ENCODE measurements around the gene SLC4A4. TPM values are rescaled to one million over a fixed set of nuclear protein-coding genes. Genes with fewer than 3 reads are reported as not detected.

SLC4A4 gene
- total RNA-seq, 1 experiment from 2014 or later = 1.1 TPM

DNA sequence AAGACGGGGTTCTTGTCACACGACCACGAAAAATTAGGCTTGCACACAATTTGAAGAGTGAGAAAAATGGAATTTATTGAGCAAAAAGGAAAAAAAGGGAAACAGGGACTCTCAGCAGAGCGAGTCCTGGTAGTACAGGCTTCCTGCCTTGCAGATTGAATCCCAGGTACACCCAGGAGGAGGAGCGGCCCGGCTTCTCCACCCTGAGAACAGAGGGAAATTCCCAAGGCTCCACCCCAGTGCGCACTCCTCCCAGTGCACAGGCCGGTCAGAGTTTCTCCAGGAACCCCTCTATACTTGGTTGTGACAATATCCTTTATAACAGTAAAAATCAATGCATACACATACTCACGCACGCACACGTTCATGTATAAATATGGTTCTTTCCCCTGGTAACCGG is 22.0 kb downstream of the SLC4A4 start (continued):
- TF ChIP-seq, protein P1, sequence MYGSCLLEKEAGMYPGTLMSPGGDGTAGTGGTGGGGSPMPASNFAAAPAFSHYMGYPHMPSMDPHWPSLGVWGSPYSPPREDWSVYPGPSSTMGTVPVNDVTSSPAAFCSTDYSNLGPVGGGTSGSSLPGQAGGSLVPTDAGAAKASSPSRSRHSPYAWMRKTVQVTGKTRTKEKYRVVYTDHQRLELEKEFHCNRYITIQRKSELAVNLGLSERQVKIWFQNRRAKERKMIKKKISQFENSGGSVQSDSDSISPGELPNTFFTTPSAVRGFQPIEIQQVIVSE (CRISPR knock-in tag; IDR thresholded peaks at IDR 0.05; ENCODE audit: borderline replicate concordance) = no peak
- TF ChIP-seq EMX1 (CRISPR knock-in tag; IDR thresholded peaks at IDR 0.05) (no peak), ZNF416 (CRISPR knock-in tag; IDR thresholded peaks at IDR 0.05) (no peak), CREM (CRISPR knock-in tag; IDR thresholded peaks at IDR 0.05) (no peak), TEAD4 (CRISPR knock-in tag; IDR thresholded peaks at IDR 0.05) (no peak), RELA (CRISPR knock-in tag; IDR thresholded peaks at IDR 0.05; ENCODE audit: borderline replicate concordance) (no peak), ZBTB21 (CRISPR knock-in tag; IDR thresholded peaks at IDR 0.05; ENCODE audit: borderline replicate concordance) (no peak)
- TF ChIP-seq, protein P2, sequence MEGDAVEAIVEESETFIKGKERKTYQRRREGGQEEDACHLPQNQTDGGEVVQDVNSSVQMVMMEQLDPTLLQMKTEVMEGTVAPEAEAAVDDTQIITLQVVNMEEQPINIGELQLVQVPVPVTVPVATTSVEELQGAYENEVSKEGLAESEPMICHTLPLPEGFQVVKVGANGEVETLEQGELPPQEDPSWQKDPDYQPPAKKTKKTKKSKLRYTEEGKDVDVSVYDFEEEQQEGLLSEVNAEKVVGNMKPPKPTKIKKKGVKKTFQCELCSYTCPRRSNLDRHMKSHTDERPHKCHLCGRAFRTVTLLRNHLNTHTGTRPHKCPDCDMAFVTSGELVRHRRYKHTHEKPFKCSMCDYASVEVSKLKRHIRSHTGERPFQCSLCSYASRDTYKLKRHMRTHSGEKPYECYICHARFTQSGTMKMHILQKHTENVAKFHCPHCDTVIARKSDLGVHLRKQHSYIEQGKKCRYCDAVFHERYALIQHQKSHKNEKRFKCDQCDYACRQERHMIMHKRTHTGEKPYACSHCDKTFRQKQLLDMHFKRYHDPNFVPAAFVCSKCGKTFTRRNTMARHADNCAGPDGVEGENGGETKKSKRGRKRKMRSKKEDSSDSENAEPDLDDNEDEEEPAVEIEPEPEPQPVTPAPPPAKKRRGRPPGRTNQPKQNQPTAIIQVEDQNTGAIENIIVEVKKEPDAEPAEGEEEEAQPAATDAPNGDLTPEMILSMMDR (IDR thresholded peaks at IDR 0.05) = no peak
- TF ChIP-seq, protein P3, sequence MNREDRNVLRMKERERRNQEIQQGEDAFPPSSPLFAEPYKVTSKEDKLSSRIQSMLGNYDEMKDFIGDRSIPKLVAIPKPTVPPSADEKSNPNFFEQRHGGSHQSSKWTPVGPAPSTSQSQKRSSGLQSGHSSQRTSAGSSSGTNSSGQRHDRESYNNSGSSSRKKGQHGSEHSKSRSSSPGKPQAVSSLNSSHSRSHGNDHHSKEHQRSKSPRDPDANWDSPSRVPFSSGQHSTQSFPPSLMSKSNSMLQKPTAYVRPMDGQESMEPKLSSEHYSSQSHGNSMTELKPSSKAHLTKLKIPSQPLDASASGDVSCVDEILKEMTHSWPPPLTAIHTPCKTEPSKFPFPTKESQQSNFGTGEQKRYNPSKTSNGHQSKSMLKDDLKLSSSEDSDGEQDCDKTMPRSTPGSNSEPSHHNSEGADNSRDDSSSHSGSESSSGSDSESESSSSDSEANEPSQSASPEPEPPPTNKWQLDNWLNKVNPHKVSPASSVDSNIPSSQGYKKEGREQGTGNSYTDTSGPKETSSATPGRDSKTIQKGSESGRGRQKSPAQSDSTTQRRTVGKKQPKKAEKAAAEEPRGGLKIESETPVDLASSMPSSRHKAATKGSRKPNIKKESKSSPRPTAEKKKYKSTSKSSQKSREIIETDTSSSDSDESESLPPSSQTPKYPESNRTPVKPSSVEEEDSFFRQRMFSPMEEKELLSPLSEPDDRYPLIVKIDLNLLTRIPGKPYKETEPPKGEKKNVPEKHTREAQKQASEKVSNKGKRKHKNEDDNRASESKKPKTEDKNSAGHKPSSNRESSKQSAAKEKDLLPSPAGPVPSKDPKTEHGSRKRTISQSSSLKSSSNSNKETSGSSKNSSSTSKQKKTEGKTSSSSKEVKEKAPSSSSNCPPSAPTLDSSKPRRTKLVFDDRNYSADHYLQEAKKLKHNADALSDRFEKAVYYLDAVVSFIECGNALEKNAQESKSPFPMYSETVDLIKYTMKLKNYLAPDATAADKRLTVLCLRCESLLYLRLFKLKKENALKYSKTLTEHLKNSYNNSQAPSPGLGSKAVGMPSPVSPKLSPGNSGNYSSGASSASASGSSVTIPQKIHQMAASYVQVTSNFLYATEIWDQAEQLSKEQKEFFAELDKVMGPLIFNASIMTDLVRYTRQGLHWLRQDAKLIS (CRISPR knock-in tag; IDR thresholded peaks at IDR 0.05; ENCODE audit: borderline replicate concordance) = no peak
- TF ChIP-seq, protein P4, sequence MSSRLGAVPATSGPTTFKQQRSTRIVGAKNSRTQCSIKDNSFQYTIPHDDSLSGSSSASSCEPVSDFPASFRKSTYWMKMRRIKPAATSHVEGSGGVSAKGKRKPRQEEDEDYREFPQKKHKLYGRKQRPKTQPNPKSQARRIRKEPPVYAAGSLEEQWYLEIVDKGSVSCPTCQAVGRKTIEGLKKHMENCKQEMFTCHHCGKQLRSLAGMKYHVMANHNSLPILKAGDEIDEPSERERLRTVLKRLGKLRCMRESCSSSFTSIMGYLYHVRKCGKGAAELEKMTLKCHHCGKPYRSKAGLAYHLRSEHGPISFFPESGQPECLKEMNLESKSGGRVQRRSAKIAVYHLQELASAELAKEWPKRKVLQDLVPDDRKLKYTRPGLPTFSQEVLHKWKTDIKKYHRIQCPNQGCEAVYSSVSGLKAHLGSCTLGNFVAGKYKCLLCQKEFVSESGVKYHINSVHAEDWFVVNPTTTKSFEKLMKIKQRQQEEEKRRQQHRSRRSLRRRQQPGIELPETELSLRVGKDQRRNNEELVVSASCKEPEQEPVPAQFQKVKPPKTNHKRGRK (CRISPR knock-in tag; IDR thresholded peaks at IDR 0.05; ENCODE audit: borderline replicate concordance) = no peak

DNA sequence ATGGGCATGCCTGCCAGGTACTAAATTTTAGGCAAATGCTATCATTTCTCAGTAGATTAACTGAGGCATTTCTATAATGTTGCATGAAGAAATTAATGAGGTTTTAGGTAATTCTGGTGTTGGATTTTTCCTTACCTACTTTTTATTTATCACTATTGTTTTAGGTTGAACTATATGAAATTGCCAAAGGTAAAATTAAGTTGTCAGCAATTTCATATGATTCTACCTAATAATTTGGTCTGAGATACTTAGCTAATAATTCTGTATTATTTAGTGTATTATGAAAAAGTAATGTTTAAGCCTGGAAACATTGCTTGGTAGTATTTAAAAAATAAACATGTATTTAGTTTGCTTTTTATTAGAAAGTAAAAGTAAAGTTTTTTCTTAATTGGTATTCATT is 22.7 kb downstream of the SLC4A4 start:
- no peak for ATAC-seq
- no peaks in the 10 kb centered on the region for H3K27me3 Mint-ChIP-seq (ENCODE audit: low read depth)
- no peaks in the 10 kb centered on the region for H3K4me1 Mint-ChIP-seq
- H3K27ac Mint-ChIP-seq = no peak overlapping the region
- H3K9me3 Mint-ChIP-seq = no peaks in the 10 kb centered on the region; the same call in 1 of the 2 replicates
- no peaks in the 10 kb centered on the region for H3K36me3 Mint-ChIP-seq
- TF ChIP-seq PRRX2 (CRISPR knock-in tag; IDR thresholded peaks at IDR 0.05) = no peak
- TF ChIP-seq GABPB1 (CRISPR knock-in tag; IDR thresholded peaks at IDR 0.05) = no peak
- DNase-seq (ENCODE audit: low spot score) = no peak
- ChIA-PET POLR2A (no interaction called here), CTCF (no interaction called here)
- no peak overlapping the region for H3K4me3 Mint-ChIP-seq

DNA sequence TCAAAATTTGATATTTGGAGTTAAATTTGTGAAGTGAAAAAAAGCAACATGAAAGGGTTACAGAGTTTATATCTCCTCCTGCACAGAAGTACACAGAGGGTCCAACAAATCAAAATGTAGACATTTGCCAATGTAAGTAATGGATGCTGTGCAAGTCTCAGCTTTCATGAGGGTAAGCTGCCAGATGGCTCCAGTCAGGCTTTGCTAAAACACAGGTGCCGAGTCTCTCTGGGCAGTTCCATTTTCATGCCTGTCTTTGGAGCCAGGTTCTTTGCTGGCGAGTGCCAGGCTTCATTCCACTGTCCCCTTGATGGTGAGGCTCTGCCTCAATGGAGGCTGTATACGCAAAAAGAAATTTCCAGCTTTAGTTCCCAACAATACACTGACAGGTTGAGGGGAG is 27.9 kb downstream of the SLC4A4 start:
- Mint-ChIP-seq H3K27ac (no peak overlapping the region), H3K9me3 (no peaks in the 10 kb centered on the region; the same call in 1 of the 2 replicates), H3K4me1 (no peaks in the 10 kb centered on the region), H3K4me3 (no peak overlapping the region), H3K36me3 (no peaks in the 10 kb centered on the region), H3K27me3 (ENCODE audit: low read depth) (no peaks in the 10 kb centered on the region)
- CTCF ChIA-PET = interaction anchor here (0.7 kb wide), 1 partner anchor 715 kb away, joined by 3 read pairs; no protein-coding TSS in a partner anchor
- POLR2A ChIA-PET = interaction anchor here (0.5 kb wide), 1 partner anchor 113 kb away, joined by 3 read pairs; no protein-coding TSS in a partner anchor
- DNase-seq (ENCODE audit: low spot score) = no peak
- TF ChIP-seq, protein P5, sequence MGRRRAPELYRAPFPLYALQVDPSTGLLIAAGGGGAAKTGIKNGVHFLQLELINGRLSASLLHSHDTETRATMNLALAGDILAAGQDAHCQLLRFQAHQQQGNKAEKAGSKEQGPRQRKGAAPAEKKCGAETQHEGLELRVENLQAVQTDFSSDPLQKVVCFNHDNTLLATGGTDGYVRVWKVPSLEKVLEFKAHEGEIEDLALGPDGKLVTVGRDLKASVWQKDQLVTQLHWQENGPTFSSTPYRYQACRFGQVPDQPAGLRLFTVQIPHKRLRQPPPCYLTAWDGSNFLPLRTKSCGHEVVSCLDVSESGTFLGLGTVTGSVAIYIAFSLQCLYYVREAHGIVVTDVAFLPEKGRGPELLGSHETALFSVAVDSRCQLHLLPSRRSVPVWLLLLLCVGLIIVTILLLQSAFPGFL (CRISPR knock-in tag; IDR thresholded peaks at IDR 0.05; ENCODE audit: borderline replicate concordance) = no peak
- TF ChIP-seq RELA (CRISPR knock-in tag; IDR thresholded peaks at IDR 0.05; ENCODE audit: borderline replicate concordance) = no peak
- TF ChIP-seq, protein P6, sequence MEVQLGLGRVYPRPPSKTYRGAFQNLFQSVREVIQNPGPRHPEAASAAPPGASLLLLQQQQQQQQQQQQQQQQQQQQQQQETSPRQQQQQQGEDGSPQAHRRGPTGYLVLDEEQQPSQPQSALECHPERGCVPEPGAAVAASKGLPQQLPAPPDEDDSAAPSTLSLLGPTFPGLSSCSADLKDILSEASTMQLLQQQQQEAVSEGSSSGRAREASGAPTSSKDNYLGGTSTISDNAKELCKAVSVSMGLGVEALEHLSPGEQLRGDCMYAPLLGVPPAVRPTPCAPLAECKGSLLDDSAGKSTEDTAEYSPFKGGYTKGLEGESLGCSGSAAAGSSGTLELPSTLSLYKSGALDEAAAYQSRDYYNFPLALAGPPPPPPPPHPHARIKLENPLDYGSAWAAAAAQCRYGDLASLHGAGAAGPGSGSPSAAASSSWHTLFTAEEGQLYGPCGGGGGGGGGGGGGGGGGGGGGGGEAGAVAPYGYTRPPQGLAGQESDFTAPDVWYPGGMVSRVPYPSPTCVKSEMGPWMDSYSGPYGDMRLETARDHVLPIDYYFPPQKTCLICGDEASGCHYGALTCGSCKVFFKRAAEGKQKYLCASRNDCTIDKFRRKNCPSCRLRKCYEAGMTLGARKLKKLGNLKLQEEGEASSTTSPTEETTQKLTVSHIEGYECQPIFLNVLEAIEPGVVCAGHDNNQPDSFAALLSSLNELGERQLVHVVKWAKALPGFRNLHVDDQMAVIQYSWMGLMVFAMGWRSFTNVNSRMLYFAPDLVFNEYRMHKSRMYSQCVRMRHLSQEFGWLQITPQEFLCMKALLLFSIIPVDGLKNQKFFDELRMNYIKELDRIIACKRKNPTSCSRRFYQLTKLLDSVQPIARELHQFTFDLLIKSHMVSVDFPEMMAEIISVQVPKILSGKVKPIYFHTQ (CRISPR knock-in tag; IDR thresholded peaks at IDR 0.05) = no peak
- TF ChIP-seq CREB1 (CRISPR knock-in tag; IDR thresholded peaks at IDR 0.05) = no peak
- no peak for ATAC-seq
